ENCODE results near the gene MSMB.

DNA sequence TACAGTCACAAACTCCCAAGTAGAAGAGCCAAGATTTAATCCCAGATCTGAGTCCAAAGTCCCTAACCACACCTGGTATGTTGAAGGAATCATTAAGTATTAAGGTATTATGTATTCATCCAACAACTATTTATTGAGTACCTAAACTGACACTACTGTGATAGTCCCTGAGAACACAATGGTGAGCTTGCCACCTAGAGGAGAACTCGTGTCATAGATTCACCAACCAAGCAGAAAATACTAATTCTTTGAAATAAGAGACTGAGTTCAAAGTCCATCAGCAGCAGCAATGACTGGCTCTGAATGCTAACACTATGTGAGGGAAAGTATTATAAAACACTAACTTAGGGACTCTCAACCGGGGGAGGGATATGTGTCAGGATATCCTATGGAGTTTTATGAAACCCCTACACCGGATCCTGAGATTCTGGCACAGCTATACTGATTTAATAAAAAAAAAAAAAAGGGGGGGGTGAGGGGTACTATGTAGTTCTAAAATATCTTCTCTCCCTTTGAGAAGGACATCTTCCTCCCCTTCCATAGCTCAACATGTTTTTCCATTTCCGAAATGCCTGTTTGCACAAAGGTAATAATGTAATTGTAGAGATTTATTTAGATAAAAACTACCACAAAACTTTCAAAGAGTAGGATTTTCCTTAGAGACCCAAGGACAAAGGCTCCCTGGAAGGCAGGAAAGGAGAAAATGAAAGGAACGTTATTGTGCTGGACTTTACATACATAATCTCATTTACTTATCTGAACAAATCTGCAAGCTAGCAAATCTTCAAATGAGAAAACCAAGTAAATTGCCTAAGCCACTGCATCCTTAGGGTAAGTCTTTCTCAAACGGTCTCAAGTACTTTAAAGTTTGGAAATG is 17.2 kb downstream of the MSMB start:
- no peak for TF ChIP-seq TAF1 (IDR thresholded peaks at IDR 0.05; ENCODE audit: low read depth, low read length)
- TF ChIP-seq POLR2A (IDR thresholded peaks at IDR 0.05; ENCODE audit: low read depth, low read length), result no peak
- TF ChIP-seq POLR2AphosphoS5 (IDR thresholded peaks at IDR 0.05; ENCODE audit: low read depth, low read length), result no peak
- no peak for TF ChIP-seq SPI1 (IDR thresholded peaks at IDR 0.05; ENCODE audit: low read depth, low read length)
- TF ChIP-seq PAX5 (IDR thresholded peaks at IDR 0.05; ENCODE audit: insufficient read depth, low read length, severe bottlenecking), result no peak
- no peak for TF ChIP-seq POU2F2 (IDR thresholded peaks at IDR 0.05; ENCODE audit: low read depth, low read length)

Measured in GM12891 (cell line).